Umbilical cord (tissue), 2 donors: ENCODE results near the gene IP6K3. TPM values are rescaled to one million over a fixed set of nuclear protein-coding genes. Genes with fewer than 3 reads are reported as not detected.

Source experiments
- DNase-seq: peaks from one replicate; pipeline ENCODE4 v3.0.0-alpha.2; 2015; ENCODE audit warnings: low spot score
- total RNA-seq: library from RNA; depleted of rRNA; stranded (reverse); fragments of >200 nt; gene quantifications from one replicate; pipeline ENCODE4 v1.2.3, GENCODE V29; 2014; ENCODE audit warnings: low replicate concordance; ENCODE audit not compliant: insufficient read depth

IP6K3 gene
- total RNA-seq, 1 donor from 2014 or later: 4.1 TPM

DNA sequence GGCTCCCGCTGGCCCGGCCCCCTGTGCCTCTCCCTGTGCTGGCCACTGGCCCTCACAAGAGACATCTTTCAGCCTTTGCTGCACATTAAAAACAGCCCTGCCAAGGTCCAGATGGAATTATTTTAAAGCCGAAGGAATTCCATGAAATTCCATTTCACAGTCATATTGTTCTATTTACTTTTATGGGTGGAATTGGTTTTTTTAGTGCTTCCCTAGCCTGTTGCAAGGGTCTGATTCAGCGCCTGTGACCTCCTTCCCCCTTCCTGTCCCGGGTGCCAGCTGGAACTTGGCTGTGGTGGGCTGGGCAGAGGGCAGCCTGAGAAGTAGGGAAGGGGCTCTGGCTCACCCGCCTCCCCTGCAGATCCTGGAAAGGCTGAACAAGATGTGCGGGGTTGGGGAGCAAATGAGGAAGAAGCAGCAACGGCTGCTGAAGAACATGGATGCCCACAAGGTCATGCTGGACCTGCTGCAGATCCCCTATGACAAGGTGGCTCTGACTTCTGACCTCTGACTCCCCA is 69.5 kb downstream of the IP6K3 start:
- peak; percentile 73 for DNase-seq

GRCh38 chr6:33676416-33677142 is 70.1 kb downstream of the IP6K3 start:
- DNase-seq: no peak

- DNase-seq: no peak
Measured at GRCh38 chr6:33675968-33676367, 70.7 kb downstream of the IP6K3 start.

GRCh38 chr6:33673851-33674250 is 72.9 kb downstream of the IP6K3 start:
- no peak for DNase-seq

DNA sequence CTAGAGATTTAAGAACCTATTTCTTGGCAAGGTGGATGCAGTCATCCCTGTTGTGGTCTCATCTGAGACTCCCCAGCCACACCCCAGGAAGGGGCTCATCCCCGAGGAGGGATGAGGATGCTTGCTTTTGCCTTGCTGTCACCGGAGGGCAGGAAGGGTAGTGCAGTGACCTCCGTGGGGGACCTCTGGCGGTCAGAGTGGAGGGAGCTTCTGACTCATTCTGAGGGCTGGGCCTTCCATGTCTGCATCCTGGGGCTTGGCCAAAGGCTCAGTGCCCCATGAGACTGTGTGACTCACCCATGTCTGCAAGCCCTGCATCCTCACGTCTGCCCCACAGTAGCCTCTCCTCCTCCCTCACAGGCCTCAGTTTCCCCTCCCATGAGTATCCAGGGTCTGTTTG is 73.9 kb downstream of the IP6K3 start:
- DNase-seq: peak; percentile 91

GRCh38 chr6:33671744-33672072 is 75.0 kb downstream of the IP6K3 start:
- DNase-seq: no peak

Other genes starting within 250 kb of the IP6K3 start
- gene BAK1, start 166.6 kb downstream of the IP6K3 start, total RNA-seq: 10.6 TPM
- 4.1 TPM for gene ITPR3, start 125.6 kb downstream of the IP6K3 start, total RNA-seq
- 8.2 TPM for gene UQCC2, start 35.2 kb downstream of the IP6K3 start, total RNA-seq
- gene LEMD2, start 42.2 kb upstream of the IP6K3 start, total RNA-seq: 29.4 TPM
- gene MLN, start 57.1 kb upstream of the IP6K3 start, total RNA-seq: not detected